A673 (cell line): Measurements from ENCODE around the gene SRCAP. TPM values are rescaled to one million over a fixed set of nuclear protein-coding genes. Genes with fewer than 3 reads are reported as not detected.

Experiments
- BruUV-seq: library from RNA; stranded (reverse); fragments of 400-500 nt; replicated peaks from 2 replicates; lab custom pipeline; 2021; lab: Mats Ljungman, UMichigan
- CTCF ChIA-PET: fragments of 300-600 bp; sonication (Branson Sonifier 250); formaldehyde crosslinking; loops from one replicate; lab custom pipeline; 2022; ENCODE audit warnings: antibody characterized with exemption; lab: Charles Lee
- POLR2A ChIA-PET: fragments of 300-600 bp; sonication (Branson Sonifier 250); formaldehyde crosslinking; loops from one replicate; lab custom pipeline; 2022; ENCODE audit warnings: antibody characterized with exemption; ENCODE audit not compliant: low non-redundant PET; lab: Charles Lee
- DNase-seq: peaks from one replicate; pipeline ENCODE4 v3.0.0-alpha.2; 2015; ENCODE audit warnings: low spot score
- H3K27ac ChIP-seq: fragments of 200-600 bp; sonication (generic); 2 replicates; pipeline ENCODE4 v1.5.1; 2016; ENCODE audit warnings: mixed run types, low read depth, mild to moderate bottlenecking, mixed read lengths, antibody characterized with exemption, low read length; ENCODE audit not compliant: poor library complexity, severe bottlenecking
- H3K27me3 ChIP-seq: fragments of 200-600 bp; sonication (generic); replicated peaks from 2 replicates; pipeline ENCODE4 v1.6.1; 2017; ENCODE audit warnings: mixed run types, low read depth, mild to moderate bottlenecking, mixed read lengths, antibody characterized with exemption, low read length; ENCODE audit not compliant: insufficient read depth, poor library complexity
- H3K36me3 ChIP-seq: fragments of 200-600 bp; sonication (generic); 2 replicates; pipeline ENCODE4 v1.6.1; 2016; ENCODE audit warnings: mixed run types, mild to moderate bottlenecking, mixed read lengths, antibody characterized with exemption, low read length; ENCODE audit not compliant: insufficient read depth, poor library complexity, severe bottlenecking
- H3K4me1 ChIP-seq: fragments of 200-600 bp; sonication (generic); 2 replicates; pipeline ENCODE4 v1.6.1; 2017; ENCODE audit warnings: mixed run types, mild to moderate bottlenecking, mixed read lengths, antibody characterized with exemption, low read length; ENCODE audit not compliant: insufficient read depth, poor library complexity, severe bottlenecking
- H3K4me3 ChIP-seq: fragments of 200-600 bp; sonication (generic); 2 replicates; pipeline ENCODE4 v1.5.1; 2016; ENCODE audit warnings: low read depth, mixed run types, mild to moderate bottlenecking, mixed read lengths, low read length; ENCODE audit not compliant: poor library complexity, severe bottlenecking
- H3K9me3 ChIP-seq: fragments of 200-600 bp; sonication (generic); 2 replicates; pipeline ENCODE4 v1.6.1; 2016; ENCODE audit warnings: mixed run types, low read depth, mild to moderate bottlenecking, mixed read lengths, antibody characterized with exemption, low read length; ENCODE audit not compliant: poor library complexity, severe bottlenecking
- CTCF ChIP-seq: fragments of 300-800, 200-600 bp; sonication (generic); conservative IDR thresholded peaks from 2 replicates; pipeline ENCODE4 v1.5.1; 2017; ENCODE audit warnings: low read depth, mild to moderate bottlenecking, antibody characterized with exemption, low read length, moderate library complexity, mixed read lengths
- EZH2 ChIP-seq: fragments of 200-600 bp; sonication (generic); IDR thresholded peaks from 2 replicates; pipeline ENCODE4 v1.6.1; 2017; ENCODE audit warnings: borderline replicate concordance, low read depth, mild to moderate bottlenecking, mixed read lengths, antibody characterized with exemption, low read length; ENCODE audit not compliant: poor library complexity, severe bottlenecking
- intact Hi-C: fragments of 100-400 bp; cut with micrococcal nuclease; formaldehyde crosslinking; loops from one replicate; pipeline ENCODE4 v1.10.0; 2022; ENCODE audit not compliant: unreplicated experiment
- total RNA-seq: library from RNA; stranded (reverse); gene quantifications from 2 replicates; pipeline ENCODE4 v1.2.3, GENCODE V29; 2021

Gene SRCAP
- total RNA-seq, 1 experiment from 2014 or later, result 104 TPM

- no TSS peak for BruUV-seq
- no peak overlapping the region for H3K27ac ChIP-seq
- CTCF ChIA-PET, result no interaction called here
- intact Hi-C loops, result no loop called here
- peaks cover 71% of the 10 kb centered on the region for H3K36me3 ChIP-seq
- no peak for DNase-seq
- no peak overlapping the region for H3K4me3 ChIP-seq
- TF ChIP-seq EZH2 (no peak), CTCF (no peak)
- peaks cover 4% of the 10 kb centered on the region for H3K4me1 ChIP-seq
- no peaks in the 10 kb centered on the region for H3K27me3 ChIP-seq
- no peaks in the 10 kb centered on the region for H3K9me3 ChIP-seq
- POLR2A ChIA-PET, result no interaction called here
Observed at GRCh38 chr16:30771726-30772125, 72.8 kb downstream of the SRCAP start.

GRCh38 chr16:30773826-30774225, 74.9 kb downstream of the SRCAP start:
- Histone ChIP-seq H3K4me1 (peaks cover 4% of the 10 kb centered on the region), H3K4me3 (no peak overlapping the region), H3K36me3 (peaks cover 50% of the 10 kb centered on the region), H3K9me3 (no peaks in the 10 kb centered on the region), H3K27ac (no peak overlapping the region), H3K27me3 (no peaks in the 10 kb centered on the region)
- no peak for DNase-seq
- intact Hi-C loops, result no loop called here
- CTCF ChIA-PET, result no interaction called here
- POLR2A ChIA-PET, result interaction anchor here (0.6 kb wide), 1 partner anchor 934 kb away, joined by 8 read pairs; no protein-coding TSS in a partner anchor
- BruUV-seq, result no TSS peak
- TF ChIP-seq CTCF (no peak), EZH2 (no peak)

GRCh38 chr16:30774367-30775130, 75.6 kb downstream of the SRCAP start:
- Histone ChIP-seq H3K27me3 (no peaks in the 10 kb centered on the region), H3K4me1 (peaks cover 4% of the 10 kb centered on the region), H3K36me3 (peaks cover 43% of the 10 kb centered on the region), H3K27ac (peak overlapping the region; percentile 90), H3K4me3 (peak overlapping the region; percentile 72), H3K9me3 (no peaks in the 10 kb centered on the region)
- TF ChIP-seq CTCF (no peak), EZH2 (no peak)
- no peak for DNase-seq
- intact Hi-C loops, result loop anchor here (5.0 kb wide), 1 partner anchor 148 kb away; the partner anchor contains the start of gene FBXL19
- POLR2A ChIA-PET, result interaction anchor here (0.6 kb wide), 1 partner anchor 935 kb away, joined by 8 read pairs; no protein-coding TSS in a partner anchor
- CTCF ChIA-PET, result no interaction called here
- BruUV-seq, result no TSS peak
